H9 (cell line): ENCODE results near the gene CREB5. TPM values are rescaled to one million over a fixed set of nuclear protein-coding genes. Genes with fewer than 3 reads are reported as not detected.

Source experiments
- DNase-seq: peaks from one replicate; pipeline ENCODE4 v3.0.0-alpha.2; 2017
- H2AFZ ChIP-seq: one replicate; pipeline ENCODE4 v1.6.1; 2013; ENCODE audit warnings: mild to moderate bottlenecking, low read length, control low read depth, moderate library complexity
- H2AK5ac ChIP-seq: 2 replicates; pipeline ENCODE4 v1.6.1; 2013; ENCODE audit warnings: low read length, control low read depth, mixed read lengths; ENCODE audit not compliant: insufficient read length
- H2BK120ac ChIP-seq: one replicate; pipeline ENCODE4 v1.6.1; 2013; ENCODE audit warnings: low read depth, mild to moderate bottlenecking, low read length, control low read depth, inconsistent platforms; ENCODE audit not compliant: poor library complexity, severe bottlenecking
- H2BK12ac ChIP-seq: 2 replicates; pipeline ENCODE4 v1.6.1; 2013; ENCODE audit warnings: low read length, control low read depth, mixed read lengths, low read depth; ENCODE audit not compliant: insufficient read length
- H2BK15ac ChIP-seq: 2 replicates; pipeline ENCODE4 v1.6.1; 2013; ENCODE audit warnings: low read depth, low read length, control low read depth
- H2BK20ac ChIP-seq: one replicate; pipeline ENCODE4 v1.6.1; 2013; ENCODE audit warnings: low read depth, mild to moderate bottlenecking, low read length, control low read depth, inconsistent platforms; ENCODE audit not compliant: poor library complexity, severe bottlenecking
- H2BK5ac ChIP-seq: 2 replicates; pipeline ENCODE4 v1.6.1; 2013; ENCODE audit warnings: low read length, control low read depth, mixed read lengths; ENCODE audit not compliant: insufficient read length
- H3K14ac ChIP-seq: 2 replicates; pipeline ENCODE4 v1.6.1; 2013; ENCODE audit warnings: low read length, control low read depth; ENCODE audit not compliant: insufficient read depth
- H3K18ac ChIP-seq: 2 replicates; pipeline ENCODE4 v1.6.1; 2013; ENCODE audit warnings: low read depth, mild to moderate bottlenecking, mixed read lengths, low read length, control low read depth; ENCODE audit not compliant: insufficient read length
- H3K23ac ChIP-seq: 2 replicates; pipeline ENCODE4 v1.6.1; 2013; ENCODE audit warnings: low read length, control low read depth, mixed read lengths, low read depth; ENCODE audit not compliant: insufficient read length
- H3K23me2 ChIP-seq: 2 replicates; pipeline ENCODE4 v1.6.1; 2013; ENCODE audit warnings: low read depth, mild to moderate bottlenecking, mixed read lengths, low read length, control low read depth; ENCODE audit not compliant: insufficient read length, poor library complexity, severe bottlenecking
- H3K27ac ChIP-seq: 2 replicates; pipeline ENCODE4 v1.5.1; 2013; ENCODE audit warnings: low read length, control low read depth, mixed read lengths, low read depth; ENCODE audit not compliant: insufficient read length
- H3K27me3 ChIP-seq: 2 replicates; pipeline ENCODE4 v1.6.1; 2013; ENCODE audit warnings: low read length, control low read depth, inconsistent platforms; ENCODE audit not compliant: insufficient read depth
- H3K4ac ChIP-seq: 2 replicates; pipeline ENCODE4 v1.6.1; 2013; ENCODE audit warnings: low read depth, mild to moderate bottlenecking, control low read depth, inconsistent platforms, low read length, moderate library complexity
- H3K4me1 ChIP-seq: 2 replicates; pipeline ENCODE4 v1.6.1; 2013; ENCODE audit warnings: low read length, control low read depth, inconsistent platforms; ENCODE audit not compliant: insufficient read depth
- H3K4me2 ChIP-seq: 2 replicates; pipeline ENCODE4 v1.6.1; 2013; ENCODE audit warnings: low read length, control low read depth, mixed read lengths; ENCODE audit not compliant: insufficient read length, insufficient read depth
- H3K56ac ChIP-seq: 2 replicates; pipeline ENCODE4 v1.6.1; 2013; ENCODE audit warnings: low read depth, mild to moderate bottlenecking, mixed read lengths, low read length, control low read depth; ENCODE audit not compliant: insufficient read length
- H3K79me1 ChIP-seq: 2 replicates; pipeline ENCODE4 v1.6.1; 2013; ENCODE audit warnings: low read depth, mild to moderate bottlenecking, moderate library complexity, low read length, control low read depth, inconsistent platforms; ENCODE audit not compliant: insufficient read depth, poor library complexity, severe bottlenecking
- H3K79me2 ChIP-seq: 2 replicates; pipeline ENCODE4 v1.6.1; 2013; ENCODE audit warnings: low read length, control low read depth, inconsistent platforms; ENCODE audit not compliant: insufficient read depth
- H3K9ac ChIP-seq: 2 replicates; pipeline ENCODE4 v1.6.1; 2013; ENCODE audit warnings: low read length, control low read depth, mixed read lengths; ENCODE audit not compliant: insufficient read length; ENCODE audit errors: extremely low read depth
- H3K9me3 ChIP-seq: one replicate; pipeline ENCODE4 v1.6.1; 2013; ENCODE audit warnings: low read depth, low read length, inconsistent platforms; ENCODE audit not compliant: control insufficient read depth
- H3T11ph ChIP-seq: one replicate; pipeline ENCODE4 v1.6.1; 2013; ENCODE audit warnings: mild to moderate bottlenecking, low read length, control low read depth, inconsistent platforms
- H4K20me1 ChIP-seq: one replicate; pipeline ENCODE4 v1.6.1; 2013; ENCODE audit not compliant: control insufficient read depth, insufficient read length, insufficient read depth
- H4K5ac ChIP-seq: 2 replicates; pipeline ENCODE4 v1.6.1; 2013; ENCODE audit warnings: low read depth, mild to moderate bottlenecking, mixed read lengths, low read length, control low read depth; ENCODE audit not compliant: insufficient read length
- H4K8ac ChIP-seq: replicated peaks from 2 replicates; pipeline ENCODE4 v1.6.1; 2013; ENCODE audit warnings: low read length, control low read depth, mixed read lengths, low read depth; ENCODE audit not compliant: insufficient read length
- H4K91ac ChIP-seq: 2 replicates; pipeline ENCODE4 v1.6.1; 2013; ENCODE audit warnings: low read depth, mild to moderate bottlenecking, moderate library complexity, mixed read lengths, low read length, control low read depth; ENCODE audit not compliant: insufficient read length
- H3K27ac Mint-ChIP-seq, 3 experiments: 2 replicates in 2 of 3; 3 replicates in 1 of 3; pipeline ENCODE4 v1.8.0; 2020 to 2021; ENCODE audit warnings: mixed read lengths in 3 of 3, mild to moderate bottlenecking in 1 of 3, moderate library complexity in 1 of 3
- H3K27me3 Mint-ChIP-seq: 2 replicates; pipeline ENCODE4 v1.8.0; 2021; ENCODE audit warnings: low read depth, mild to moderate bottlenecking, moderate library complexity, mixed read lengths
- H3K36me3 Mint-ChIP-seq, 3 experiments: 2 replicates in 2 of 3; 3 replicates in 1 of 3; pipeline ENCODE4 v1.8.0; 2020 to 2021; ENCODE audit warnings: low read depth in 3 of 3, mixed read lengths in 3 of 3; ENCODE audit not compliant: insufficient read depth in 1 of 3
- H3K4me1 Mint-ChIP-seq, 2 experiments: 2 replicates each; pipeline ENCODE4 v1.8.0; 2020; ENCODE audit warnings: mixed read lengths in 2 of 2
- H3K4me3 Mint-ChIP-seq, 2 experiments: 2 replicates in 1 of 2; 3 replicates in 1 of 2; pipeline ENCODE4 v1.8.0; 2020 to 2021; ENCODE audit warnings: mild to moderate bottlenecking in 2 of 2, mixed read lengths in 2 of 2, moderate library complexity in 1 of 2
- H3K9me3 Mint-ChIP-seq, 2 experiments: 2 replicates in 1 of 2; 3 replicates in 1 of 2; pipeline ENCODE4 v1.8.0; 2020; ENCODE audit warnings: mild to moderate bottlenecking in 2 of 2, mixed read lengths in 2 of 2, moderate library complexity in 1 of 2
- CTCF ChIP-seq: fragments of 200-600 bp; sonication (generic); conservative IDR thresholded peaks from 3 replicates; pipeline ENCODE4 v1.8.0; 2021; ENCODE audit warnings: antibody characterized with exemption, mild to moderate bottlenecking
- WGBS: extraction: QIAGEN DNeasy Blood & Tissue Kit; methylation state at CpG from one replicate; pipeline ENCODE4 v1.1.7; 2013; ENCODE audit warnings: missing lambda C conversion rate, low lambda C conversion rate, mixed read lengths; ENCODE audit not compliant: insufficient read length; ENCODE audit errors: extremely low coverage; 5-methylcytosine and 5-hydroxymethylcytosine counted together
- total RNA-seq: library from RNA; stranded (reverse); gene quantifications from 2 replicates; pipeline ENCODE4 v1.2.1, GENCODE V29; 2021

CREB5 gene
- total RNA-seq, 1 experiment from 2014 or later, result 4.0 TPM

- H3K36me3 Mint-ChIP-seq, result no peaks in the 10 kb centered on the region
- Histone ChIP-seq H3K23me2 (no peaks in the 10 kb centered on the region), H3K18ac (no peak overlapping the region), H2AFZ (no peak overlapping the region), H3K56ac (no peak overlapping the region), H3K4ac (no peak overlapping the region), H4K20me1 (no peaks in the 10 kb centered on the region), H3K4me2 (no peak overlapping the region), H2BK5ac (no peak overlapping the region), H2AK5ac (no peak overlapping the region), H3K14ac (no peak overlapping the region), H3K4me1 (no peaks in the 10 kb centered on the region), H3K9ac (no peak overlapping the region), H3K9me3 (no peaks in the 10 kb centered on the region), H3K79me2 (no peaks in the 10 kb centered on the region), H4K8ac (no peak overlapping the region), H3K27me3 (no peaks in the 10 kb centered on the region), H2BK20ac (no peak overlapping the region), H2BK15ac (no peak overlapping the region), H4K91ac (no peak overlapping the region), H3K23ac (no peak overlapping the region), H3T11ph (no peak overlapping the region), H3K27ac (no peak overlapping the region), H3K79me1 (no peaks in the 10 kb centered on the region), H4K5ac (no peak overlapping the region), H2BK12ac (no peak overlapping the region), H2BK120ac (no peak overlapping the region)
- no peak for DNase-seq
- H3K4me1 Mint-ChIP-seq, result peaks cover 0 to 3% of the 10 kb centered on the region in 2 experiments; a peak in 2 of 4 replicates
- no peak overlapping the region for H3K27ac Mint-ChIP-seq
- WGBS, result no CpG with 5 or more reads among the region's 5 CpGs
- H3K4me3 Mint-ChIP-seq, result no peak overlapping the region
- no peaks in the 10 kb centered on the region for H3K9me3 Mint-ChIP-seq
- H3K27me3 Mint-ChIP-seq, result no peaks in the 10 kb centered on the region
- TF ChIP-seq CTCF, result no peak
These were observed 30.2 kb upstream of the CREB5 start for GRCh38 chr7:28382144-28382543.
